ENCODE data around the gene TBL1X.
"Not testable (repeated sequence)": the region's sequence is repeated elsewhere in the genome, so short reads cannot be mapped to it uniquely, and the experiment has no call there.

TBL1X gene

GRCh38 chrX:9430346-9430921 lies 34.4 kb upstream of the TBL1X start:
- Histone ChIP-seq H3K9me3 (no peaks in the 10 kb centered on the region), H3K36me3 (no peaks in the 10 kb centered on the region), H3K4me1 (no peaks in the 10 kb centered on the region), H3K27me3 (no peaks in the 10 kb centered on the region), H3K4me3 (ENCODE audit: low read depth, low read length) (no peak overlapping the region)
- DNase-seq = no peak
- TF ChIP-seq CTCF (IDR thresholded peaks at IDR 0.05; ENCODE audit: low read depth, low read length) = no peak

- H3K4me3 ChIP-seq (ENCODE audit: low read depth, low read length) = no peak overlapping the region
- H3K27me3 ChIP-seq = no peaks in the 10 kb centered on the region
- H3K9me3 ChIP-seq = no peaks in the 10 kb centered on the region
- no peaks in the 10 kb centered on the region for H3K4me1 ChIP-seq
- H3K36me3 ChIP-seq = no peaks in the 10 kb centered on the region
- no peak for TF ChIP-seq CTCF (IDR thresholded peaks at IDR 0.05; ENCODE audit: low read depth, low read length)
- no peak for DNase-seq
Measured at GRCh38 chrX:9431281-9431680, 33.6 kb upstream of the TBL1X start.

- Histone ChIP-seq H3K36me3 (no peaks in the 10 kb centered on the region), H3K4me1 (no peaks in the 10 kb centered on the region), H3K27me3 (no peaks in the 10 kb centered on the region), H3K9me3 (no peaks in the 10 kb centered on the region), H3K4me3 (ENCODE audit: low read depth, low read length) (no peak overlapping the region)
- no peak for DNase-seq
- no peak for TF ChIP-seq CTCF (IDR thresholded peaks at IDR 0.05; ENCODE audit: low read depth, low read length)
Measured at GRCh38 chrX:9433596-9433995, 31.3 kb upstream of the TBL1X start.

GRCh38 chrX:9434051-9434550 lies 30.8 kb upstream of the TBL1X start:
- H3K27me3 ChIP-seq = no peaks in the 10 kb centered on the region
- H3K4me1 ChIP-seq = no peaks in the 10 kb centered on the region
- no peak for TF ChIP-seq CTCF (IDR thresholded peaks at IDR 0.05; ENCODE audit: low read depth, low read length)
- no peak overlapping the region for H3K4me3 ChIP-seq (ENCODE audit: low read depth, low read length)
- no peaks in the 10 kb centered on the region for H3K9me3 ChIP-seq
- no peak for DNase-seq
- H3K36me3 ChIP-seq = no peaks in the 10 kb centered on the region

GRCh38 chrX:9435086-9435485 lies 29.8 kb upstream of the TBL1X start:
- not testable (repeated sequence) for H3K4me3 ChIP-seq (ENCODE audit: low read depth, low read length); H3K4me1 ChIP-seq; DNase-seq; H3K9me3 ChIP-seq; H3K27me3 ChIP-seq; H3K36me3 ChIP-seq

GRCh38 chrX:9436812-9437211 lies 28.0 kb upstream of the TBL1X start:
- TF ChIP-seq CTCF (IDR thresholded peaks at IDR 0.05; ENCODE audit: low read depth, low read length) = no peak

More at GRCh38 chrX:9436812-9437211, 28.0 kb upstream of the TBL1X start:
- H3K36me3 ChIP-seq = no peaks in the 10 kb centered on the region
- H3K27me3 ChIP-seq = no peaks in the 10 kb centered on the region
- no peak for DNase-seq
- H3K9me3 ChIP-seq = no peaks in the 10 kb centered on the region
- no peaks in the 10 kb centered on the region for H3K4me1 ChIP-seq
- no peak overlapping the region for H3K4me3 ChIP-seq (ENCODE audit: low read depth, low read length)

Measured in BE2C (cell line).